Measurements from ENCODE around the gene ZKSCAN5. TPM values are rescaled to one million over a fixed set of nuclear protein-coding genes. Genes with fewer than 3 reads are reported as not detected.

ZKSCAN5 gene
- total RNA-seq, 1 experiment from 2014 or later = 15.5 TPM

GRCh38 chr7:99505324-99505662 lies 831 bp downstream of the ZKSCAN5 start:
- Mint-ChIP-seq H3K4me3 (peak overlapping the region; percentile 91), H3K9me3 (peaks cover 10% of the 10 kb centered on the region), H3K27me3 (ENCODE audit: low read depth) (no peaks in the 10 kb centered on the region), H3K27ac (peak overlapping the region; percentile 93), H3K36me3 (peaks cover 3% of the 10 kb centered on the region; the same call in 1 of the 2 replicates), H3K4me1 (peaks cover 19% of the 10 kb centered on the region)
- ChIA-PET CTCF (interaction anchor here (1.0 to 1.7 kb wide), 8 partner anchors 18 to 485 kb away, joined by 3 to 11 read pairs (median 4); partner anchors contain the start of genes FAM200A and ZSCAN25), POLR2A (interaction anchor here (1.1 to 1.3 kb wide), 4 partner anchors 10 to 111 kb away, joined by 3 to 5 read pairs (median 4); partner anchors contain the start of genes BUD31, FAM200A, PDAP1 and ZSCAN25)
- no peak for DNase-seq (ENCODE audit: low spot score)
- ATAC-seq = no peak
- TF ChIP-seq ATF2 (CRISPR knock-in tag; IDR thresholded peaks at IDR 0.05; ENCODE audit: borderline replicate concordance, low read depth) (no peak), ZBTB43 (CRISPR knock-in tag; IDR thresholded peaks at IDR 0.05) (no peak), AFF4 (CRISPR knock-in tag; IDR thresholded peaks at IDR 0.05; ENCODE audit: borderline replicate concordance) (no peak), ERG (CRISPR knock-in tag; IDR thresholded peaks at IDR 0.05) (no peak), SP1 (CRISPR knock-in tag; conservative IDR thresholded peaks at IDR 0.05) (no peak), CREB1 (CRISPR knock-in tag; IDR thresholded peaks at IDR 0.05) (no peak), ZNF671 (CRISPR knock-in tag; IDR thresholded peaks at IDR 0.05) (no peak), AR (CRISPR knock-in tag; IDR thresholded peaks at IDR 0.05) (no peak), FOXK1 (CRISPR knock-in tag; IDR thresholded peaks at IDR 0.05) (no peak)

- Mint-ChIP-seq H3K27ac (no peak overlapping the region), H3K4me3 (no peak overlapping the region), H3K36me3 (peaks cover 34% of the 10 kb centered on the region), H3K9me3 (no peaks in the 10 kb centered on the region), H3K27me3 (ENCODE audit: low read depth) (no peaks in the 10 kb centered on the region), H3K4me1 (no peaks in the 10 kb centered on the region)
- DNase-seq (ENCODE audit: low spot score) = no peak
- ATAC-seq = no peak
- POLR2A ChIA-PET = interaction anchor here (0.6 kb wide), 1 partner anchor 65 kb away, joined by 3 read pairs; no protein-coding TSS in a partner anchor
- CTCF ChIA-PET = interaction anchor here (1.0 kb wide), 1 partner anchor 11 kb away, joined by 4 read pairs; no protein-coding TSS in a partner anchor
- TF ChIP-seq MAX (CRISPR knock-in tag; IDR thresholded peaks at IDR 0.05) = no peak
- TF ChIP-seq ATF2 (CRISPR knock-in tag; IDR thresholded peaks at IDR 0.05; ENCODE audit: borderline replicate concordance, low read depth) = no peak
- TF ChIP-seq NFATC4 (CRISPR knock-in tag; IDR thresholded peaks at IDR 0.05) = no peak
- TF ChIP-seq PRDM15 (CRISPR knock-in tag; IDR thresholded peaks at IDR 0.05) = no peak
- TF ChIP-seq ZNF423 (CRISPR knock-in tag; IDR thresholded peaks at IDR 0.05) = no peak
- TF ChIP-seq OVOL2 (CRISPR knock-in tag; IDR thresholded peaks at IDR 0.05; ENCODE audit: borderline replicate concordance) = no peak
- no peak for TF ChIP-seq CTCF (IDR thresholded peaks at IDR 0.05)
- TF ChIP-seq TEAD1 (CRISPR knock-in tag; IDR thresholded peaks at IDR 0.05) = no peak
These were observed 9.6 kb downstream of the ZKSCAN5 start for GRCh38 chr7:99514050-99514449.
